ENCODE data around the gene BCL2.

BCL2 gene

DNA sequence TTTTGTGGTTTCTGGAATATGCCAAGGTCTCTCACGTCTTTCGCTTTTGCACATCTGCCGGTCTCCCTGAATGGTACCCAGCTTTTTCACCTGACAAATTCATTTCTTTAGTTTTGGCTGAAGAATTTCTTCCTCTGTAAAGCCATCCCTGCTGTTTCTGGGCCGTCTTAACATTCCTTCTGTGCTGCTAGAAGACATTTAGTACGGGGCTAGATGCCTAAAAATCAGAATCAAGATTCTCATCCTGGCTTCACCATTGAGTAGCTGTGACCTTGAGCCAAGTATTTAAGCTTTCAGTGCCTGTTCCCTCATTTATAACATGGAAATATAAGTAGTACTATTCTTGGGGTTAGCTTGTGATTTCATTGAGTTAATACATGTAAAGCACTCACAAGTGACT lies 6.4 kb upstream of the BCL2 start:
- no peak for DNase-seq (ENCODE audit: low spot score)

DNA sequence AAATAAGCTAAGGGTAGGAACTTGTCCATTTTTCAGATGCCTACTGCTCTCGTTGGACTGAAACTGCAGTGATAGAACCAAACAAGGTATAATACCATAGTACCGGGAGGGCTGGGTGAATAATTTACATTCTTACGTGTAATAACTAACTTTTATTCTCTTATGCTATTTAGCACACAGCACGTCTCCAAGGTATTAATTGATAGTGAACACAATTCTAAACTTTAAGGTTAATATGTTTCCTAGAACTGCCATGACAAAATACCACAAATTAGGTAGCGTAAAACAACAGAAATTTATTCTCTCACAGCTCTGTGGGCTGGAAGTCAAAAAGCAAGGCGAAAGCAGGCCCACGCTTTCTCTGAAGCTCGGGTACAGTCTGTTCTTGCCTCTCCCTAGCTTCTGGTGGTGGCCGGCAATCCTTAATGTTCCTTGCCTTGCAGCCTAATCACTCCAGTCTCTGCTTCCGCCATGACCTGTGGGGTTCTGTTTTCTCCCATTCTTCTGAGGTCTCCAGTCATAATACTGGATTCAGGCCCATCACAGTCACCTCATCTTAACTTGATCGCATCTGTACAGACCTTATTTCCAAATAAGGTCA lies 5.6 kb upstream of the BCL2 start:
- DNase-seq (ENCODE audit: low spot score) = no peak

DNA sequence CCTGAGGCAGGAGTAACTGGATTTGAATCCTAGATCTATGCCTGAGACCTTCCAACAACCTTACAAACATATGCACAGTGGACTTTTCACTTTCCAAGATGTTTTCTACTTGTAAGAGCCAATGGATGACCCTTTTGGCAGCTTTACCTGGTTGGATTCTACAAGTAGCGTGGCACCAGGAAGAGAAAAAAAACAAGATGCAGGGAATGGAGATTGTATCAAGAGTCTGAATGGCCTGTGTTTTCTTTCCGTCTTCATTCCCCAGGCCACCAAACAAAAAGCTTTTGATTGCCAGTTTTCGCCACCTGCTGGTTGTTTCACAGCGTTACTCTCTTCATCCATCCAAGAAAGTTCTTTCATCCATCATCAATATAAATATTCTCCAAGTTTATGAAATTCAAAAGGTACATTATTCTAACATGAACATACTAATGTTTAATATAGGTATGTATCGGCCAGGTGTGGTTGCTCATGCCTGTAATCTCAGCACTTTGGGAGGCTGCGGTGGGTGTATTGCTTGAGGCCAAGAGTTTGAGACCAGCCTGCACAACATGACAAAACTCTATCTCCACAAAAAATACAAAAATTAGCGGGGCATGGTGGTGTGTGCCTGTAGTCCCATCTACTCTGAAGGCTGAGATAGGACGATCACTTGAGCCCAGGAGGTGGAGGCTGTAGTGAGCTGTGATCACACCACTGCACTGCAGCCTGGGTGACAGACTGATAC lies 3.5 kb upstream of the BCL2 start:
- peak; percentile 94 for DNase-seq (ENCODE audit: low spot score)

DNA sequence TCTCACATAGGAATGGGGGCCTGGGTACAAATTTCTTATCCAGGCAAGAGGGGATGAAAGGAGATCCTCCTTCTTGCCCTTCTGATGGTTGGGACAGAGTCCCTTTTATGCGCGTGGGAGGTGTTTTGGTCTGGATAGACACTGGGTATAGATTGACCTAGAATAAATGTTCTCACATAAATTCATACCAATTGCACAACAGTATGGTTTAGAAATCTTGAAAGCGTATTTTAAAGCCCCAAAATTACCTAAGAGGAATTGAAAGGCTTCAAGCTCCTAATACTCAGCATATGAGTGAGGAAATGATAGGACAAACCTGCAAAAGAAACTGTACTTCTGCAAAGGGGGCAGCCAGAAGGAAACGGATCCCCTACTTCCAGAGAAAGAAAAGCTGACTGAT lies 2.6 kb upstream of the BCL2 start:
- DNase-seq (ENCODE audit: low spot score) = no peak

DNA sequence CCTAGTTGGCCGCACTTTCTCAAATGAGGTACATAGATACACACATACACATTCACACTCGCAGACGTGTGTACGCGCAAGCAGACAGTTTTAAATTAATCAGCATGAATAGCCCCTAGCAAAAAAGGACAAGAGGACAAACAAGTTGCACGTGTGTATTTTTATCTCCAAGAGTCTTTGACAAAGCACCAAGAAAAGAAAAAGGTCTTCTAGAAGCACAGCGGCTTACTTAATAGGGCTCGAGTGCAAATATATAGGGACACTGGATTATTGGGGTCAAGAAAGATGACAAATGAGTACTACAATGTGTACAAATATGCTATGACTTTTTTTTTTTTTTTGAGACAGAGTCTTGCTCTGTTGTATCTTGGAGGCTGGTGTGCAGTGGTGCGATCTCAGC lies 1.7 kb upstream of the BCL2 start:
- DNase-seq (ENCODE audit: low spot score) = no peak

DNA sequence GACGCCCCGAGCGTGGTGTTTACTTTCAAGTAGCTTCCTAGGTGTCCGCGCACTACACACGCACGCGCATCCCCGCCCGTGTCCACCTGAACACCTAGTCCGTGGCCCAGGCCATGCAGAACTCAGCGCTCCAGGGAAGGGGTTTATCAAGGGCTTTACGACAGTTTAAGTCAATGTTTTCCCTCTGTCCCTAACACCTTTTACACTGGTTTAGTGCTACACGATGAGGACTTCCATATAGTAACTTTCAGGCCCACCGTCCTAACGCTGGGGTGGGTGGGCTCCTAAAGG lies 1.4 kb upstream of the BCL2 start:
- DNase-seq (ENCODE audit: low spot score) = no peak

DNA sequence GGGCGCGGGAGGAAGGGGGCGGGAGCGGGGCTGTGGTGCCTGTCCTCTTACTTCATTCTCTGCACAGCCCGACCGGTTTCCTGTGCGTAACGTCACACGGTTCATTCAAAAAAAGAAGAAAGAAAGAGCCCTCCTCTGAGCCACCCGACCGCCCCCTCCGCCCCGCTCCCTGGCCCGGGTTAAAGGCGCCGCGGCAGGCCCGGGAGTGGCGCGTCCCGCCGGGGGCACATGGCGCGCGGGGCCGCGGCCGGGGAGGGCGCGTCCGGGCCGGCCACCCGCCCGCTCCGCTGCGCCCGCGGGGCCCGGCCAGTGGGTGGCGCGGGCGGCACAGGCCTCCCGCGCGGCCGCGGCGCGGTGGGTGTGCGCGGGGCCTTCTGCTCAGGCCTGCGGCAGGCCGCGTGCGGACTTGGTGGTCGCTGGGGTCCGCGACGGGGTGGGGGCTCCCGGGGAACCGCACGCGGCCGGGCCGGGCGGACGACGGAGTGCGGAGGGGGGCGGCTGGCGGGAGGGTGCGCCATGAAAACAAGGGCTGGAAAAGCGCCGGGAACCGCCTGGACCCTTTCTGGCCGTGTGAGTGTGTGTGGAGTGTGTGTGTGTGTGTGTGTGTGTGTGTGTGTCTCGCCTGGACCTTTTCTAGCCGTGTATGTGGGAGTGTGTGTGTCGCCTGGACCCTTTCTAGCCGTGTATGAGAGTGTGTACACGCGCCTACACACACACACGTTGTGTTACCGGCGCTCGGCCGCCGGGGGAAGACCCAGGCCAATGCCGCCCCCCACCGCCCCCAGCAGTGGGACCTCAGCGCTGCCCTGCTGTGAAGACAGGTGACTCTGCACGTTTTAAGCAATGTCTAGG lies 780 bp upstream of the BCL2 start:
- peak; percentile 87 for DNase-seq (ENCODE audit: low spot score)

DNA sequence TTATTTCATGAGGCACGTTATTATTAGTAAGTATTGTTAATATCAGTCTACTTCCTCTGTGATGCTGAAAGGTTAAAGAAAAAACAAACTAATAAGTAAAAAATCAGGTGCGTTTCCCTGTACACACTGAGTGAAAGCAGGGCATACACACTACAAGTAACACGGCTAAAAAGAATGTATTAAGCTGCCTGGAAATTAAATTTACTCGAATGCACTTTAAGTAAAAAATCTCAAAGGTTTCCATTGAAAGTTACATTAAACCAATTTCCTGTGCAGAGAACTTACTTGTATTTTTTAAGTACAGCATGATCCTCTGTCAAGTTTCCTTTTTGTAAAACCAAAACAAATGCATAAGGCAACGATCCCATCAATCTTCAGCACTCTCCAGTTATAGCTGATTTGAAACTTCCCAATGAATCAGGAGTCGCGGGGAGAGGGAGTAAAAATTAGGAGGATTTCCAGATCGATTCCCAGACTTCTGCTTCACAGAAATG lies 633 bp downstream of the BCL2 start:
- DNase-seq (ENCODE audit: low spot score) = no peak

DNA sequence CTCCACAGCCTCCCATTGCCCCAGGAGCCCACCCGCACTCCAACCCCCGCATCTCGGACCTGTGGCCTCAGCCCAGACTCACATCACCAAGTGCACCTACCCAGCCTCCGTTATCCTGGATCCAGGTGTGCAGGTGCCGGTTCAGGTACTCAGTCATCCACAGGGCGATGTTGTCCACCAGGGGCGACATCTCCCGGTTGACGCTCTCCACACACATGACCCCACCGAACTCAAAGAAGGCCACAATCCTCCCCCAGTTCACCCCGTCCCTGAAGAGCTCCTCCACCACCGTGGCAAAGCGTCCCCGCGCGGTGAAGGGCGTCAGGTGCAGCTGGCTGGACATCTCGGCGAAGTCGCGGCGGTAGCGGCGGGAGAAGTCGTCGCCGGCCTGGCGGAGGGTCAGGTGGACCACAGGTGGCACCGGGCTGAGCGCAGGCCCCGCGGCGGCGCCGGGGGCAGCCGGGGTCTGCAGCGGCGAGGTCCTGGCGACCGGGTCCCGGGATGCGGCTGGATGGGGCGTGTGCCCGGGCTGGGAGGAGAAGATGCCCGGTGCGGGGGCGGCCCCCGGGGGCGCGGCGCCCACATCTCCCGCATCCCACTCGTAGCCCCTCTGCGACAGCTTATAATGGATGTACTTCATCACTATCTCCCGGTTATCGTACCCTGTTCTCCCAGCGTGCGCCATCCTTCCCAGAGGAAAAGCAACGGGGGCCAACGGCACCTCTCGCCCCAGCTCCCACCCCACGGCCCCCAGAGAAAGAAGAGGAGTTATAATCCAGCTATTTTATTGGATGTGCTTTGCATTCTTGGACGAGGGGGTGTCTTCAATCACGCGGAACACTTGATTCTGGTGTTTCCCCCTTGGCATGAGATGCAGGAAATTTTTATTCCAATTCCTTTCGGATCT lies 1.3 kb downstream of the BCL2 start:
- DNase-seq (ENCODE audit: low spot score) = peak; percentile 68

DNA sequence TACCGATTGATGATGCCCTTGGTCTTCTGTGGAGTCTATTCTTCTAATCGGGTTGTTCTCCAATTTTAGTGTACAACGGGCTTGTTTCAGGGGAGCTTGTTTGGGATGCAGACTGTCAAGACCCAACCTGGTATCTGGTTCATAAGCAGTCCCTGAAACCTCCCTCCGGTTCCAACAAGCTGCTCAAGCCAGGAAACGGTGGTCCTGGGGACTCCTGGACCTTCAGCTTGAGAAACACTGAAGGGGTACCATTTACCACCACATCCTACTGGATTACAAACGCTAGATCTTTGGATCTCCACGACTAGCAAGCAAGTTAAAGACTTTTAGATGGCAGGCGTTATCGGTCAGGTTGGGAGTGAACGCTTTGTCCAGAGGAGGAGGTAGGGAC lies 2.0 kb downstream of the BCL2 start:
- DNase-seq (ENCODE audit: low spot score) = no peak

DNA sequence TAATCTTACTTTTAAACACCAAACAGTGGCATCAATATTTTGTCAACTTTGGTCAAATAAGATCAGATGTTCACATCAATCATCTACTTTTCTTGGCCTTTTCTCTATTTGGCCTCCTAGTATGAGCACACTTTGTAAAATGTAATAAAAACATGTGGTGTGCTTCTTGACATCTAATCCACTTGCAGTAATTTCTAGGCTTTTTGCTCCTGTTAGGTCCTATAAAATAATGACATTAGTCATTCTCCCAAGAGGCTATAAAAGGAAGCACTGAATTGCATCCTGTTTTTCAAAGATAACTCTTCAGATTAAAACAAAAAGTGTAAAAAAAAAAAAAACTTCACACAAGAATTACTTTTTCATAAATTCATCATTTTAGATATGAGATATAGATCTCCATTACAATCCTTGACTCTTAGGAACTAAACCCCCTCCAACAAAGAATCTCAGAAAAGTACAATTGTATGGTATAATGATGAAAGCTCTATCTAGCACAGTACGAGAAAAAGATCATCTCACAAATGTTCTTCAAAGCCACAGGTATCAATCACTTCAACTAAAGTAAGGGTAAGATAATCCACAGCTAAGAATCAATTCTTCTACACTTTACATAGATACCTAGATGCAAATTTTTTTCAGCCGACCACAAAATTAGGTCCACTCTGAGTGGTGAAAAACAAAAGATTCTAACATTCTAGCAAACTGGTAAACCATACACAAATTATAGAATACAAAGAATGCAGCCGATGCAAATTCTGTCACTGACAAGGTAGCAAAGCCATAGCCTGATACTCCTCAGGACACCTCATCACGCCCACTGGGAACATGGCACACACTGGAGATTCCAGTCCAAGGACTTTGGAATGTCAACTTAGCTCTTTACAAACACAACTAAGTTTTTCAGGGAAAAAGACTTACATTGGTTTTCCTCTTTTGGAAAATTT lies 2.7 kb downstream of the BCL2 start:
- DNase-seq (ENCODE audit: low spot score) = no peak

DNA sequence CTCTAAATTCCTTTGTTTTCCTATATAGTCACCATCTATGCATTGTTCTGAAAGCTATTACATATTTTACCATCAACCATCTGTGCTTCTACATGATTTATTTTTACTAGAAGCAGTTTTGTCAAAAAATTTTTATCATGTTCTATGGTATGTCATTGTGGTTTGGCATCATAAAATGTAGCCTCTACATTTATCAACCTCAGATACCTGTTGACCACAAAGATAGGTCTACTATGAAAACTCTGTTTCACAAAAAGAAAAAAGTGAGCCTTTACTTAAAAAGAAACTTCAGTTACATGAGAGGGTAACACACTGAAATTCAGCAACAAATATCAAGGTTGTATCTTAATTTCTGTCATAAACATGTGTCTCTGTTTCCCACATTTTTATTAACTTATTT lies 3.7 kb downstream of the BCL2 start:
- DNase-seq (ENCODE audit: low spot score) = no peak

DNA sequence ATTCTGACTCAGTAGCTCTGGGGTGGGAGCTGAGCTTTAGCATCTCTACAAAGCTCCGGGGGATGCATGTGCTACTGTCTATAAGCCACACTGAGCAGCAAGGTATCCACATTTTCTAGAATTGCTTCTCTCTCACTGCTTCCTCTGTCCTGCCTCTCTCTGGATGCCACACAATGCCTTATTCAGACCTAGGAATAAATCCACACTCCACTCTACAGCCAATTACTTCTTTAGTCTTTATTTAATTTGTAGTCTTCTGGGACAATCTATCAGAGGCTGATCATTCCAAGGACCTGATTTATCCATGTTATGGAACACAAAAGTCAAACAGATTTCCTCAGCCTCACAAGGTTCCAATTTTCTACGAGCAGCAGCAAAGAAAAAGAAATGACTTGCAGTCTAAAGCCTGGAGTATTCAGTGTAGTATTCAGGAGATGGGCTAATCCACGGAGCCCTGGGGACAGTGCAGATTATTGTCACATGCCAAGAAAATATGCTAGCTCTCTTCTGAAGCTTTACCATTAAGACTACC lies 4.4 kb downstream of the BCL2 start:
- peak; percentile 79 for DNase-seq (ENCODE audit: low spot score)

DNA sequence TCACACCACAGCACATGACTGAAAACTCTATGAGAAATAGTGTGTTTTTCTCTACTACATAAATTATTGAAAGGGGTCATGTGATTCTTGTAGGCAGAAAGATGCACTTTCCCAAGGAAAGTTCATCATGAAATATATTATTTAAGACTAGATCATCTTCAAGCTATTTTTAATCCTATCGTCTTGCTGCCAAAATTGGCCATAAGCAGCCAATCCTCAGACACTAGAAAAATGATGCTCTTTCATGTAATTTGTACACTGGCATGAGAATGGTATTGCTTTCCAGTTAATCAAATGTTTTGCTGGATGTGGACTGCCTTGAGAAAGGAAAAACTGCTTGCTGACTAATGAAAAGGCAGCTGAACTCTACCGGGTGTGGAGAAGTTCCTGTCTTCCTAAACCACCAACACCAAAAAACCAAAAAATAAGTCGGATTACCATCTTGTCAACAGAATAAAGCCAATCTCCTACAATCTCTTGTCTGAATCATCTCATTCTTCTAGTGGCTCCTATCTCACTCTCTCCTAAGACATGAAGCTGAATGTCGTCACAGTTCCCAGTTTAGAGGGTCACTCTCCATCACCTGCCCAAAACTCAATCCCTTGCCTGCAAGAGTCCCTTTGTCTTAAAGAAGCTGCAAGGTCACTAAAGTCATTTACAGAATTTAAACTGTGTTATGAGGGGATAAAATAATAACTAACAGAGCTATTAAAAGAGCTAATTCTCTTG lies 5.3 kb downstream of the BCL2 start:
- DNase-seq (ENCODE audit: low spot score) = no peak

DNA sequence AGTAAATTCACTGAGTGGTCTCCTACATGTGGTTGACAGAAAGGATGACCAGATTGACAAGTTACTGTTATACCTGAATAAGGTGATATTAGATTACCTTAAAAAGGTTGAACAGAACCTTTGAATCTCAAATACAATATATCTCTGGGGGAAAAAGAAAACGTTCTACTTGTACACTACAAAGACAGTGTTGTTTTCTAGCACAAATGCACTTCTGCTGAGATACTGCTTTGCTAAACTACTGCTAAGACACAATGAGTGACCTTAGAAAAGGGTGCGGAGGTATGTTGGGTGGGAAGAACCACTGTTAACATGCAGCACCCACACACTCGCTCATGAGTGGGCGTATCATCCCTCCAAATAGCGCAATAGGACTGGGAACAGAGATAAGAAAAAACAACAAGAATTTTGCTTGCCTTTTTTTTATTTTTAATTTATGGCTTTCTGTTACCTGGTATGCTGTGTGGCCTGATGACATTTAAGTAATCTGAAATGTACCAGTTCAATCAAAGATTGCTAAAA lies 6.1 kb downstream of the BCL2 start:
- DNase-seq (ENCODE audit: low spot score) = no peak

DNA sequence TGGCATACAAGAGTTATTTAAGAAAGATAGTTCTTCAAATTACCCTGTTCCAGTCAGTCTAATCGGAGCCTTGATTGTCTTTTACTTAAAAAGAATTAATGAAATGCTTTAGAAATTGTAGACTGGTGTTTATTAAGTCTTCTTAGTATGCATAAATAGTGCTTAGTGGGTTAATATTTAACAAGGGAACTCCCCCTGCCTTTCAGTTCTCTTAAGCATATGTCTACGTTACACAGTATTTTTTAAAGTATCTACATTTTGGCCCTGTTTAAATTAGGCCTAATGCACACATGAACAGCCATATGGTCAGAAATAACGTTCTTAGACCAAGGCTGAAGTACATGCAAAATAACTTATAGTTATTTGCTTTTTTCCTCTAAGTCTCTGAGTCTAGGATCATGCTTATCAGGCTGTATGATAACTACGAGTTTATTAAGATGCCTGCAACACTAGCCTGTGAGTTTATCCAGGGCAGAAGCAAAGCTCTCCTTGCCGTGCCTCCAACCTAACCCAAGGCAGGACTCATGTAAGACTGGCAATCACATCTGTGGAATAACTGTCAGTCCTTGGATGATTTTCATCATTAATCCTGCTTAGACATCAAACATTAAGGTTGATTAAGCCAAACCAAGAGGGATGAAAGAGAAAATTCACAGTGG lies 6.7 kb downstream of the BCL2 start:
- DNase-seq (ENCODE audit: low spot score) = no peak

DNA sequence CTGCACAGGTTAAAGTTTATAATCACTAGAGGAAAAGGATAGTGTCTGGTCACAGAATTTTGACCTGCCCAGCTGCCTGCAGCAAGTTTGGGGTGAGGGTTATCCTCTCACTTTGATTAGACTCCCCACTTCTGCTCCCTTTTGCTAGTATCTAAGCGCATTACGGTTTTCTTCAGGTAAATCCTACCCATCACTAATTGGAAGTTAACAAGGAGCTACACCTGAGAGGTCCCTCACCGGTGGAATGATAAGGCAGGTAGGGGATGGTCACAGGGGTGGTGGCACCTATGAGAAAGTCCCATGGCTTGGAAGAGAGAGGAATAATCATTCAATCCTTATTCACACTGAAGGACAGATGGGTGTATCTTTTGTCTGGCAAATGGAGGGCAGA lies 7.6 kb downstream of the BCL2 start:
- DNase-seq (ENCODE audit: low spot score) = no peak

DNA sequence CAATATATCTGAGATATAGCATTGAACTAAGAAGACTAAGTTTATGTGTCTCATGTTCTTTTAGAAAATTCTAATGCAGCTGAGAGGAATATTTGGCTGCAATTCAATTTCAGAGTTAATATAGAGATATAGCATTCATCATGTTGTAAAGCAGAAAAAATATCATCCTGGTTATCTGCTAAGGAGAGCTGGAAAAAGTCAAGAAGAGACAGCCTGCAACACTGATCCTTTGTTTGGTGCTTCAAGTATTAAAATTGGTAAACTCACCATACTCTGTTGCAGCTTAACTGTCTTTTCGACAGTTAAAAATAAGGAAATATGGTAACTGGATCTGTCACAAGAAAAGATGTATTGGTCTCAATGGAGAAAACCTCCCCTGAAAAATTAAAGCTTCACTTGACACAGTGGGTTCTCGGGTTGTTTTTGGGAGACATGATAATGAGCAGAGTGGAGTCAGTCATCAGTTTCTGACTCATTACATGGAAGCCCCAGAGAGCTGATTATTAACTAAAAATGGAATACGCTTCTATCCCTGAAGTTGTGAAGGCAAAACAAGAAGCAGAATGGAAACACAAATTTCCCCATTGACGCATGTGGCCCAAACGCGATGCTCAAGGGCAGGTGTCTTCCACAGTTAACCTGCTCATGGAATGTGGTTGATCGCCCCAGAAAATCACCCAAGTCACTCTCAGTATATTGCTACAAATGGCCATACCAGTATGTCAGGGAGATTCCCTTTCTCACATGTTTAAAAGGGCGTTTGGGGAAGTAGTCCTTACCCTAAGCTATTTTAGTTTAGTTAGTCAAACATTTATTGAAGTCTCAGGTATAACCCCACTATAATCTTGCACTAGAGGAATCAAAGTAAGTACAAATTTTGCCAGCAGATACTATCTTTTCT lies 8.2 kb downstream of the BCL2 start:
- no peak for DNase-seq (ENCODE audit: low spot score)

Data from pons (tissue), 1 donor.